HG03066 (cell line): Measurements from ENCODE around the gene PCMT1.
"Not testable (repeated sequence)": the region's sequence is repeated elsewhere in the genome, so short reads cannot be mapped to it uniquely, and the experiment has no call there.

Experiments used
- ATAC-seq: cut with Tn5 transposase; IDR thresholded peaks from one replicate; pipeline ENCODE4 v1.9.1; 2021; ENCODE audit warnings: low read depth; ENCODE audit not compliant: unreplicated experiment

PCMT1 gene

GRCh38 chr6:149851461-149852110 is 102.0 kb downstream of the PCMT1 start:
- no peak for ATAC-seq

- ATAC-seq: no peak
Measured at GRCh38 chr6:149852180-149852579, 102.6 kb downstream of the PCMT1 start.

GRCh38 chr6:149852881-149853280 is 103.3 kb downstream of the PCMT1 start:
- ATAC-seq: no peak

- not testable (repeated sequence) for ATAC-seq
Measured at GRCh38 chr6:149854017-149854416, 104.5 kb downstream of the PCMT1 start.

GRCh38 chr6:149854532-149854931 is 105.0 kb downstream of the PCMT1 start:
- no peak for ATAC-seq

GRCh38 chr6:149855040-149855654 is 105.6 kb downstream of the PCMT1 start:
- no peak for ATAC-seq

- ATAC-seq: no peak
Measured at GRCh38 chr6:149855741-149856140, 106.2 kb downstream of the PCMT1 start.

- ATAC-seq: no peak
Measured at GRCh38 chr6:149856256-149856994, 106.9 kb downstream of the PCMT1 start.

- no peak for ATAC-seq
Measured at GRCh38 chr6:149857541-149857940, 108.0 kb downstream of the PCMT1 start.

GRCh38 chr6:149859368-149859767 is 109.8 kb downstream of the PCMT1 start:
- ATAC-seq: no peak

GRCh38 chr6:149859938-149860337 is 110.4 kb downstream of the PCMT1 start:
- ATAC-seq: no peak

- no peak for ATAC-seq
Measured at GRCh38 chr6:149860513-149860833, 110.9 kb downstream of the PCMT1 start.
